Osteocyte (in vitro differentiated cells): ENCODE measurements around the gene PLXNA2. TPM values are rescaled to one million over a fixed set of nuclear protein-coding genes. Genes with fewer than 3 reads are reported as not detected.

ENCODE experiments used
- DNase-seq: peaks from one replicate; pipeline ENCODE4 v3.0.0; 2021; ENCODE audit warnings: mixed read lengths; ENCODE audit not compliant: unreplicated experiment; ENCODE audit errors: extremely low spot score
- H3K27ac Mint-ChIP-seq: one replicate; pipeline ENCODE4 v1.8.0; 2021; ENCODE audit warnings: mild to moderate bottlenecking, mixed read lengths; ENCODE audit not compliant: unreplicated experiment
- H3K27me3 Mint-ChIP-seq: one replicate; pipeline ENCODE4 v1.8.0; 2021; ENCODE audit warnings: mixed read lengths; ENCODE audit not compliant: unreplicated experiment
- H3K36me3 Mint-ChIP-seq: one replicate; pipeline ENCODE4 v1.8.0; 2021; ENCODE audit warnings: mixed read lengths; ENCODE audit not compliant: unreplicated experiment
- H3K4me1 Mint-ChIP-seq: one replicate; pipeline ENCODE4 v1.8.0; 2021; ENCODE audit warnings: mixed read lengths; ENCODE audit not compliant: unreplicated experiment
- H3K4me3 Mint-ChIP-seq: one replicate; pipeline ENCODE4 v1.8.0; 2021; ENCODE audit warnings: mild to moderate bottlenecking, moderate library complexity, mixed read lengths; ENCODE audit not compliant: unreplicated experiment
- H3K9me3 Mint-ChIP-seq: one replicate; pipeline ENCODE4 v1.8.0; 2021; ENCODE audit warnings: mixed read lengths; ENCODE audit not compliant: unreplicated experiment
- total RNA-seq: library from RNA; stranded (reverse); gene quantifications from 2 replicates; pipeline ENCODE4 v1.2.1, GENCODE V29; 2021
- TF ChIP-seq, protein P1 (sequence below): fragments of 200-600 bp; sonication (generic); IDR thresholded peaks from 2 replicates; pipeline ENCODE4 v1.5.0; 2021; ENCODE audit warnings: antibody characterized with exemption, mild to moderate bottlenecking, moderate library complexity

PLXNA2 gene
- total RNA-seq, 1 donor from 2014 or later = 19.5 TPM

DNA sequence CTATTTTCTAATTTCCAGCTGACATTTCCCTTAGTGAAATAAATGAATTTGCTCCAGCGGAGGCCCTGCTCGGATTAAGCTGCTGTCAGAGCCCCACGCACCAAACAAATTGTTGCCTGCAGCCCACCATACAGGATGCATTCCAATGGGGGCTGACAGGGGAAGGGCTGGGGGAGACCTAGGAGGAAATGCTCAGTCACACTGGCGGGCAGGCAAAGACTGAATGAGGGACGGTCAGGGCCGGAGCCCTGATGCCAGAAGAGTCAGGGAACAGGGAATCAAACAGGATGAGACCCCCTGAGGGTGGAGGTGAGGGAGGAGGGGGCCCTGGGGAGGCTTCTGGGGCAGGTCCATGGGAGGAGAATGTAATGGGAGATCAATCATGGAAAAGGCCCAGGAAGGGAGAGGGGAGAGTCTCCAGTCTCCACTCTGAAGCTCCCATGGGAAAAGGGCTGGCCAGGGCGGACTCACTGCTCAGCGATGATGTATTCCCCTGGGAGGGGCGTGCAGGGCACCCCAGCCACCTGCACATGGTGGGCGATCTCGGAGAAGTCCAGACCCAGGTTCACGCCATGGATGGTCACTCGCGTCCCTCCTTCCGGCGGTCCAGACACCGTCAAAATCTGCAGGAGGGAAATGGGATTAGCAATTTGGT lies 183.8 kb downstream of the PLXNA2 start:
- Mint-ChIP-seq H3K36me3 (peaks cover 2% of the 10 kb centered on the region), H3K27me3 (no peaks in the 10 kb centered on the region), H3K27ac (no peak overlapping the region), H3K4me3 (no peak overlapping the region), H3K4me1 (peaks cover 16% of the 10 kb centered on the region), H3K9me3 (no peaks in the 10 kb centered on the region)
- TF ChIP-seq, protein P1, sequence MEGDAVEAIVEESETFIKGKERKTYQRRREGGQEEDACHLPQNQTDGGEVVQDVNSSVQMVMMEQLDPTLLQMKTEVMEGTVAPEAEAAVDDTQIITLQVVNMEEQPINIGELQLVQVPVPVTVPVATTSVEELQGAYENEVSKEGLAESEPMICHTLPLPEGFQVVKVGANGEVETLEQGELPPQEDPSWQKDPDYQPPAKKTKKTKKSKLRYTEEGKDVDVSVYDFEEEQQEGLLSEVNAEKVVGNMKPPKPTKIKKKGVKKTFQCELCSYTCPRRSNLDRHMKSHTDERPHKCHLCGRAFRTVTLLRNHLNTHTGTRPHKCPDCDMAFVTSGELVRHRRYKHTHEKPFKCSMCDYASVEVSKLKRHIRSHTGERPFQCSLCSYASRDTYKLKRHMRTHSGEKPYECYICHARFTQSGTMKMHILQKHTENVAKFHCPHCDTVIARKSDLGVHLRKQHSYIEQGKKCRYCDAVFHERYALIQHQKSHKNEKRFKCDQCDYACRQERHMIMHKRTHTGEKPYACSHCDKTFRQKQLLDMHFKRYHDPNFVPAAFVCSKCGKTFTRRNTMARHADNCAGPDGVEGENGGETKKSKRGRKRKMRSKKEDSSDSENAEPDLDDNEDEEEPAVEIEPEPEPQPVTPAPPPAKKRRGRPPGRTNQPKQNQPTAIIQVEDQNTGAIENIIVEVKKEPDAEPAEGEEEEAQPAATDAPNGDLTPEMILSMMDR = no peak
- no peak for DNase-seq

DNA sequence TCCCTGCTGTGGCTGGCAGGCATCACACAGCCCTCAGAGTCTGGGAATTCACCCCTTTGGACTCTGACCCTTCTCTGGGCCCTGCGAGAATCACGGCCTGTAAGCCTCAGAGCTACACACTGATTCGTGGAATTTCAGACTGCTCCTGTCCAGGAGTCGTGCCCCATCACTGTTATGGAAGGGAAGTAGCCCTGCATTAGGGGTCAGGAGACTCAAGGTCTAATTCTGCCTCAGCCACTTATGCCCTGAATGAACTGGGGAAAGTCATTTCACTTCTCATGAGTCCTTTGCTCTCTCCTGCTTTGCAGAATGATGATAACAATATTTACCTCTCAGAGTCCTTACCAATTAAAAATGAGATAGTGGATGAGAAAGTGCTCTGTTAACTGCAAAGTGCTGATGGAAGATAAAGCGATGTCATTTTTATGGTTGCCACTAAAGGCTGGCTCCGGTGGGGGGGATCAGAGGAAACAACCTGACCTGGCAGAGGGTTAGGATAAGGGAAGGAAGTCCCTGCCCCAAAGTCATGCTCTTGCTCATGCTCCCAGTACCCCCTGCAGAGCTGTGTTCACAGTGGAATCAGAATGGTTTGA lies 184.7 kb downstream of the PLXNA2 start:
- DNase-seq = no peak
- H3K27me3 Mint-ChIP-seq = no peaks in the 10 kb centered on the region
- no peak overlapping the region for H3K4me3 Mint-ChIP-seq
- H3K36me3 Mint-ChIP-seq = peaks cover 2% of the 10 kb centered on the region
- H3K4me1 Mint-ChIP-seq = peaks cover 16% of the 10 kb centered on the region
- TF ChIP-seq, protein P1 = no peak
- no peaks in the 10 kb centered on the region for H3K9me3 Mint-ChIP-seq
- H3K27ac Mint-ChIP-seq = peak overlapping the region; percentile 54

DNA sequence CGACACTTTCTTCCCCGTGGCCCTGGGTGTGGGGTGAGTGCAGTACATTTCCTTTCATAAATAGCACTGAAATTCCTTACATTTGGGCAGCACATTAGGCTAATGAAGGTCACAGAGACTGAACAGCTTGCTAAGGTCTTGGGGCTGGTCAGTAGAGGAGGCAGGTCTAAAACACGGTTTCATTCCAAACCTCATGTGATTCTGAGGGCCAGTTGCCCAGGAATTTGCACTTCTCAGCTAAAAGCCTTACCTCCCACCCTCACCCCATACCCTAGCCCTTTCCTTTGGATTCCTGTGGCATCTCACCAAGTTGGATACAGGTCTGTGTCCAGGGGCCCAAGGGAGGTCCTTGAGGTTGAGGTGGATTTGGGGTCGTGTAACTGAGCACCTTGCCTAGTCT lies 185.4 kb downstream of the PLXNA2 start:
- peaks cover 2% of the 10 kb centered on the region for H3K36me3 Mint-ChIP-seq
- TF ChIP-seq, protein P1 = no peak
- no peaks in the 10 kb centered on the region for H3K27me3 Mint-ChIP-seq
- peaks cover 16% of the 10 kb centered on the region for H3K4me1 Mint-ChIP-seq
- DNase-seq = no peak
- H3K9me3 Mint-ChIP-seq = no peaks in the 10 kb centered on the region
- H3K4me3 Mint-ChIP-seq = no peak overlapping the region
- H3K27ac Mint-ChIP-seq = peak overlapping the region; percentile 14

DNA sequence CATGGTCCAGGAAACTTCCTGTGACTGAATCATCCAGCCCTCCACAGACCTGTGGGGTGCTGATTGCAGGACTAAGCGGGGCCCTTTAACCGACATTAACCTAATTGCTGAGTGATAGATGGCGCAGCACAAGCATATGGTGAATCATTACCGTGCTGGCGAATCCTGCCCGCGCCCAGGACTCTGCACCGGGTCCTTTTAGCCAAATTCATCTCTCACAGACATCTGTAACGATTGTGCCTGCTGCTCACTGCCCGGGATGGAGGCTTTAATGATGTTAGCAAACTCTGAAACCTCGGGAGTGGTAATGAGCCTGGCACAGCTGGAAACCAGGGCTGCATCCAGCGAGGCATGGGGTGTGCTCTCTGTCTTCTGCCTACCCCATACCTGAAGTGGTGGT lies 185.9 kb downstream of the PLXNA2 start:
- DNase-seq = no peak
- no peak overlapping the region for H3K4me3 Mint-ChIP-seq
- H3K27me3 Mint-ChIP-seq = no peaks in the 10 kb centered on the region
- H3K4me1 Mint-ChIP-seq = peaks cover 16% of the 10 kb centered on the region
- H3K27ac Mint-ChIP-seq = peak overlapping the region; percentile 14
- H3K9me3 Mint-ChIP-seq = no peaks in the 10 kb centered on the region
- H3K36me3 Mint-ChIP-seq = peaks cover 2% of the 10 kb centered on the region
- TF ChIP-seq, protein P1 = no peak

DNA sequence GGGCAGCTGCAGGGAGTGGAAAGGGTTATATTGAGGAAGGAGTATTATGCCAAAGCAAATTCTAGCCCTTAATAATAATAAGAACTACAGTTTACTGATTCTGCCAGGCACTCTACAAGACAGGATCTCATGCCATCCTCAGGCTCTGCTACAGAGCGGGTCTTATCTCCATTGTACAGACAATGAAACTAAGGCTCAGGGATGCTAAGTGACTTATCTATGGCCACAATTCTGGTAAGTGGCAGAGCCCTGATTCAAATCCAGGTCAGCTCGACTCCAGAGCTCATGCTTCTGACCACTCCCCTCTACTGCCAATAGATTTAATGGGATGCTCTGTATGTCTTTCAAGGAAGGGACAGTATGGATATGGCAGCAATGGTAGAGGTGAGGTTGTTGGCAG lies 187.1 kb downstream of the PLXNA2 start:
- TF ChIP-seq, protein P1 = no peak
- Mint-ChIP-seq H3K27me3 (no peaks in the 10 kb centered on the region), H3K36me3 (peaks cover 6% of the 10 kb centered on the region), H3K9me3 (no peaks in the 10 kb centered on the region), H3K27ac (no peak overlapping the region), H3K4me3 (no peak overlapping the region), H3K4me1 (peaks cover 16% of the 10 kb centered on the region)
- DNase-seq = no peak
